OCI-LY3 (cell line): ENCODE data around the gene CFAP410.

ENCODE experiments used
- H2AFZ ChIP-seq: fragments of 200-600, 300-600 bp; shearing (Covaris generic); 2 replicates; pipeline ENCODE4 v1.6.0; 2014; ENCODE audit warnings: antibody characterized with exemption, low read depth, low read length
- H3K27ac ChIP-seq: fragments of 200-600, 300-600 bp; sonication (generic); 2 replicates; pipeline ENCODE4 v1.5.1; 2014; ENCODE audit warnings: mild to moderate bottlenecking, low read length, moderate library complexity, mixed read lengths
- H3K27me3 ChIP-seq: fragments of 200-600, 300-600 bp; sonication (generic); 2 replicates; pipeline ENCODE4 v1.6.1; 2014; ENCODE audit warnings: low read depth, low read length, mixed read lengths
- H3K36me3 ChIP-seq: fragments of 200-600, 300-600 bp; sonication (generic); replicated peaks from 2 replicates; pipeline ENCODE3; 2014; ENCODE audit warnings: low read depth, low read length, mixed read lengths
- H3K4me1 ChIP-seq: fragments of 300-600, 200-600 bp; sonication (generic); 2 replicates; pipeline ENCODE4 v1.6.1; 2014; ENCODE audit warnings: low read length, mixed read lengths
- H3K4me2 ChIP-seq: fragments of 200-600, 300-600 bp; sonication (generic); 2 replicates; pipeline ENCODE4 v1.6.1; 2014; ENCODE audit warnings: low read length, mixed read lengths
- H3K4me3 ChIP-seq: fragments of 300-600, 200-600 bp; sonication (generic); 2 replicates; pipeline ENCODE4 v1.5.1; 2014; ENCODE audit warnings: antibody characterized with exemption, mild to moderate bottlenecking, low read length, moderate library complexity
- H3K79me2 ChIP-seq: fragments of 300-600, 200-600 bp; shearing (Covaris generic); 2 replicates; pipeline ENCODE4 v1.6.1; 2014; ENCODE audit warnings: mild to moderate bottlenecking, low read length, mixed read lengths
- H3K9ac ChIP-seq: fragments of 300-600, 200-600 bp; shearing (Covaris generic); 2 replicates; pipeline ENCODE4 v1.6.0; 2014; ENCODE audit warnings: mild to moderate bottlenecking, low read length, moderate library complexity
- H3K9me3 ChIP-seq: fragments of 200-600, 300-600 bp; shearing (Covaris generic); 2 replicates; pipeline ENCODE4 v1.6.1; 2014; ENCODE audit warnings: low read length, mixed read lengths; ENCODE audit not compliant: insufficient read depth
- H4K20me1 ChIP-seq: fragments of 200-600, 300-600 bp; sonication (generic); 2 replicates; pipeline ENCODE4 v1.6.1; 2016; ENCODE audit warnings: low read length, mixed read lengths; ENCODE audit not compliant: insufficient read depth
- CTCF ChIP-seq: fragments of 200-600, 300-600 bp; sonication (generic); IDR thresholded peaks from 2 replicates; pipeline ENCODE4 v1.5.1; 2014; ENCODE audit warnings: antibody characterized with exemption, low read length, low read depth
- EZH2phosphoT487 ChIP-seq: fragments of 200-600 bp; shearing (Covaris generic); IDR thresholded peaks from 2 replicates; pipeline ENCODE4 v1.6.1; 2018; ENCODE audit warnings: antibody characterized with exemption, mixed run types, low read depth

The CFAP410 gene

GRCh38 chr21:44319407-44320065 lies 19.7 kb downstream of the CFAP410 start:
- H2AFZ ChIP-seq = no peak overlapping the region
- H3K36me3 ChIP-seq = peaks cover 6% of the 10 kb centered on the region
- TF ChIP-seq EZH2phosphoT487 (no peak), CTCF (no peak)
- no peaks in the 10 kb centered on the region for H4K20me1 ChIP-seq
- H3K9ac ChIP-seq = no peak overlapping the region
- H3K27me3 ChIP-seq = no peaks in the 10 kb centered on the region
- H3K4me2 ChIP-seq = no peak overlapping the region
- no peak overlapping the region for H3K4me3 ChIP-seq
- H3K9me3 ChIP-seq = no peaks in the 10 kb centered on the region
- H3K79me2 ChIP-seq = no peaks in the 10 kb centered on the region
- H3K27ac ChIP-seq = no peak overlapping the region
- no peaks in the 10 kb centered on the region for H3K4me1 ChIP-seq

- no peaks in the 10 kb centered on the region for H4K20me1 ChIP-seq
- peaks cover 9% of the 10 kb centered on the region for H3K36me3 ChIP-seq
- H3K27ac ChIP-seq = no peak overlapping the region
- no peaks in the 10 kb centered on the region for H3K27me3 ChIP-seq
- no peak overlapping the region for H3K4me3 ChIP-seq
- H3K9me3 ChIP-seq = no peaks in the 10 kb centered on the region
- H3K9ac ChIP-seq = no peak overlapping the region
- TF ChIP-seq EZH2phosphoT487 (no peak), CTCF (no peak)
- no peaks in the 10 kb centered on the region for H3K4me1 ChIP-seq
- no peak overlapping the region for H2AFZ ChIP-seq
- H3K4me2 ChIP-seq = no peak overlapping the region
- H3K79me2 ChIP-seq = no peaks in the 10 kb centered on the region
Measured at GRCh38 chr21:44318489-44319285, 20.5 kb downstream of the CFAP410 start.

- Histone ChIP-seq H3K4me3 (no peak overlapping the region), H3K9ac (no peak overlapping the region), H3K79me2 (no peaks in the 10 kb centered on the region), H3K27me3 (no peaks in the 10 kb centered on the region), H3K36me3 (peaks cover 12% of the 10 kb centered on the region), H3K9me3 (no peaks in the 10 kb centered on the region), H3K4me2 (no peak overlapping the region), H3K27ac (no peak overlapping the region), H2AFZ (no peak overlapping the region), H3K4me1 (no peaks in the 10 kb centered on the region), H4K20me1 (no peaks in the 10 kb centered on the region)
- no peak for TF ChIP-seq EZH2phosphoT487
- no peak for TF ChIP-seq CTCF
Measured at GRCh38 chr21:44317871-44318270, 21.3 kb downstream of the CFAP410 start.

GRCh38 chr21:44317241-44317782 lies 21.9 kb downstream of the CFAP410 start:
- no peak overlapping the region for H3K9ac ChIP-seq
- H3K27ac ChIP-seq = no peak overlapping the region
- H4K20me1 ChIP-seq = no peaks in the 10 kb centered on the region
- no peak overlapping the region for H3K4me2 ChIP-seq
- no peaks in the 10 kb centered on the region for H3K79me2 ChIP-seq
- H3K27me3 ChIP-seq = no peaks in the 10 kb centered on the region
- H3K9me3 ChIP-seq = no peaks in the 10 kb centered on the region
- peaks cover 13% of the 10 kb centered on the region for H3K36me3 ChIP-seq
- no peaks in the 10 kb centered on the region for H3K4me1 ChIP-seq
- no peak overlapping the region for H3K4me3 ChIP-seq
- H2AFZ ChIP-seq = no peak overlapping the region
- TF ChIP-seq CTCF = no peak
- TF ChIP-seq EZH2phosphoT487 = no peak
